Heart left ventricle (tissue), 16 donors: Measurements from ENCODE around the gene NOL3. TPM values are rescaled to one million over a fixed set of nuclear protein-coding genes. Genes with fewer than 3 reads are reported as not detected.

Experiments
- ATAC-seq, 4 donors: fragments of 200-7000 bp; cut with Tn5 transposase; one replicate each; pipeline ENCODE4 v1.9.1; 2020 to 2022; ENCODE audit warnings: moderate library complexity in 4 of 4, mild to moderate bottlenecking in 3 of 4, moderate number of reproducible peaks in 1 of 4
- DNase-seq, 5 donors: peaks; one replicate each; pipeline ENCODE4 v3.0.0-alpha.2; 2020
- H3K27ac ChIP-seq, 12 donors: fragments of 200-600 bp; sonication (generic) in 4 of 12; one replicate each; pipeline versions ENCODE4 v1.5.0 to v1.8.0; 2016 to 2022; ENCODE audit warnings: mild to moderate bottlenecking in 2 of 12
- H3K27me3 ChIP-seq, 9 donors: fragments of 200-600 bp; sonication (generic) in 2 of 9; one replicate each; pipeline versions ENCODE4 v1.5.1 to v1.8.0; 2016 to 2022; ENCODE audit warnings: mild to moderate bottlenecking in 3 of 9
- H3K36me3 ChIP-seq, 9 donors: fragments of 200-600 bp; sonication (generic) in 2 of 9; one replicate each; pipeline versions ENCODE4 v1.5.0 to v1.8.0; 2018 to 2022; ENCODE audit warnings: mild to moderate bottlenecking in 2 of 9
- H3K4me1 ChIP-seq, 12 donors: fragments of 200-600 bp; sonication (generic) in 4 of 12; one replicate each; pipeline versions ENCODE4 v1.5.0 to v1.8.0; 2016 to 2022; ENCODE audit warnings: mild to moderate bottlenecking in 3 of 12
- H3K4me3 ChIP-seq, 12 donors: fragments of 200-600 bp; sonication (generic) in 4 of 12; one replicate each; pipeline versions ENCODE4 v1.5.0 to v1.8.0; 2017 to 2022; ENCODE audit warnings: mild to moderate bottlenecking in 9 of 12, moderate library complexity in 4 of 12
- H3K9me3 ChIP-seq, 12 donors: fragments of 200-600 bp; sonication (generic) in 4 of 12; one replicate each; pipeline versions ENCODE4 v1.5.0 to v1.8.0; 2016 to 2022; ENCODE audit warnings: mild to moderate bottlenecking in 1 of 12
- POLR2A ChIP-seq, 2 donors: fragments of 450-650 bp; IDR thresholded peaks; one replicate each; pipeline ENCODE4 v1.6.1; 2017; ENCODE audit warnings: antibody characterized with exemption in 2 of 2, mild to moderate bottlenecking in 2 of 2, moderate library complexity in 2 of 2
- WGBS, 4 donors: extraction: QIAGEN DNeasy Blood & Tissue Kit in 2 of 4; methylation state at CpG; one replicate each; pipeline versions ENCODE4 v1.1.5 to v1.1.7; 2013 to 2018; 5-methylcytosine and 5-hydroxymethylcytosine counted together
- intact Hi-C, 10 donors: fragments of 100-400 bp; cut with DNase I; formaldehyde crosslinking; loops; one replicate each; pipeline versions ENCODE4 v1.11.1 to v1.14.2; 2022
- polyA plus RNA-seq, 2 donors: library from polyadenylated mRNA; stranded (reverse); fragments of 200-250 nt; gene quantifications; one replicate each; pipeline ENCODE4 v1.2.3, GENCODE V29; 2013
- total RNA-seq, 9 donors: library from RNA; depleted of rRNA in 2 of 9; stranded (reverse); fragments of >200 nt in 2 of 9; fragmentation: NEBNext Ultra II Directional in 3 of 9; extraction: Animal tissue kit (Norgen Biotek cat#: 25700) in 3 of 9; gene quantifications; one replicate each; pipeline versions ENCODE4 v1.1.0 to v1.2.4, GENCODE V29; 2016 to 2023
- TF ChIP-seq, protein P1 (sequence below), 12 donors: fragments of 200-600 bp; sonication (generic) in 4 of 12; IDR thresholded peaks; one replicate each; pipeline versions ENCODE4 v1.5.0 to v1.8.0; 2018 to 2022; ENCODE audit warnings: antibody characterized with exemption in 12 of 12, mild to moderate bottlenecking in 5 of 12
- donor health status: ischemic (EF 13 %, LVEDD 7.1; RV severe dilation, severe dysfunction).
- donor health status: healthy with polysubstance abuse.
- donor health status: DM: no; HTN: yes; CAD: no.
- donor health status: DM: no; HTN: no; CAD: no.
- donor health status: ischemic (EF 25% LVEDD 6.9; RV normal size, moderate dysfunction).
- donor health status: ischemic (EF 25% LVEDD 5.7; RV mildly dilated, moderate dysfunction).
- donor health status: healthy.
- donor health status: DM: yes; HTN: yes; CAD: no.
- donor health status: ischemic (EF 35%, LVEDD 5.7; RV mildly dilated, moderate dysfunction).
- donor health status: nonischemic (EF 11% LVEDD 7.7; RV severe dilation, severe dysfunction).
- donor health status: DM: yes; HTN: yes; CAD: no.
- donor health status: PGD.
- donor health status: ischemic (EF 29% LVEDD 5.4; RV normal size, mild dysfunction).
- donor health status: nonischemic (EF 23%, LVEDD 6.1; RV moderate dilation, normal function).

NOL3 gene
- total and polyA plus RNA-seq, 11 donors, result 64.9 to 121 (median 85.5) TPM

DNA sequence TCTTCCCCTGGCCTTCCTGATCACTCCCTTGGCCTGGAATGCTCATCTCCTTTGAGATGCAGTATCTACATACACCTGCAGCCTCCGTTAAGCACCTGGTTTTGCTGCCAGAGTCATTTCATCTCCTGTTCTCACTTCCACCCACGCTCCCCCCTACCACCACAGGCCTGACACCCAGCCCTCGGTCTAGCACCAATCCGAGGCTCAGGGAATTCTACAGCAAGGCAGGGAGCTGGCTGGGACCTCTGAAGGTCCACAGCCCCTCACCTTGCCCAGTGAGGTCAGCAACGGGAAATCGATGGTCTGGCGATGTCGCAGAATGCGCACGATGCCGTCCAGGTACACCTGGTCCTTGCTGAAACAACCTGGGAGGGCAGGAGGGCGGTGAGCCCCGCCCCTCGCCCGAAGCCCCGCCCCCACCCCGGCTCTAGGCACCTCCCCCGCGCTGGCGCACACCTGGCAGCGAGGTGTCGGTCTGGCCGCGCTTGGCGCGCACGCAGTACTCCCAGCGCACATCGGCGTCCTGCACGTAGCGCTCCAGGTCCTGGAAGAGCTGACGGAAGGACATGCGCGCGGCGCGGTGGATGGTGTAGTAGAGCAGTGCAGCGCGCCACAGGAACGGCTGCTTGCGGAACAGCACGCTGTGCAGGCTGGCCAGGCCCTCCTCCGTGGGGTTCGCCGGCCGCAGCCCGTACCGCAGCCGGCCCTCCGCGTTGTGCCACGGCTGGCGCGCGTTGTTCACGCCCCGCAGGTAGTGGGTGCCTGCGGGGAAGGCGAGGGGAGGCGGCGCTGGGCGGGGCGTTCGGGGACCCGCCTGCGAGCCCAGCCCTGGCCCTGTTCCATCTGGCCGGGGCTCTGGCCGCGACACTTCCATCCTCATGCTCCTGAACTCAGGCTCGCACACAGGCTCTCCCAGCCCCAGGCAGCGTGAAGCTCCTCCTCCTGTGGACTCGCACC, 7.7 kb downstream of the NOL3 start:
- WGBS, 4 donors, result 6 to 30% (median 17%) methylated on average over 16 to 73 of the region's 73 CpGs
- Histone ChIP-seq H3K27ac (peak overlapping the region in 8 of 12 donors; percentile 6 to 77 (median 41)), H3K4me1 (peaks cover 5 to 61% (median 36%) of the 10 kb centered on the region in 12 donors), H3K9me3 (no peaks in the 10 kb centered on the region), H3K4me3 (peak overlapping the region; percentile 10 to 63 (median 50)), H3K36me3 (peaks cover 0 to 13% (median 0%) of the 10 kb centered on the region in 9 donors), H3K27me3 (peaks cover 0 to 4% (median 0%) of the 10 kb centered on the region in 9 donors)
- ATAC-seq (peak in 3 of 4 donors; percentile 23 to 42 (median 38)), DNase-seq (peak in 2 of 5 donors; percentile 70 to 71)
- intact Hi-C loops, result loop anchor here in 1 of 10 donors (10.0 kb wide), 1 partner anchor 63 kb away; no protein-coding TSS in a partner anchor
- TF ChIP-seq, protein P1, sequence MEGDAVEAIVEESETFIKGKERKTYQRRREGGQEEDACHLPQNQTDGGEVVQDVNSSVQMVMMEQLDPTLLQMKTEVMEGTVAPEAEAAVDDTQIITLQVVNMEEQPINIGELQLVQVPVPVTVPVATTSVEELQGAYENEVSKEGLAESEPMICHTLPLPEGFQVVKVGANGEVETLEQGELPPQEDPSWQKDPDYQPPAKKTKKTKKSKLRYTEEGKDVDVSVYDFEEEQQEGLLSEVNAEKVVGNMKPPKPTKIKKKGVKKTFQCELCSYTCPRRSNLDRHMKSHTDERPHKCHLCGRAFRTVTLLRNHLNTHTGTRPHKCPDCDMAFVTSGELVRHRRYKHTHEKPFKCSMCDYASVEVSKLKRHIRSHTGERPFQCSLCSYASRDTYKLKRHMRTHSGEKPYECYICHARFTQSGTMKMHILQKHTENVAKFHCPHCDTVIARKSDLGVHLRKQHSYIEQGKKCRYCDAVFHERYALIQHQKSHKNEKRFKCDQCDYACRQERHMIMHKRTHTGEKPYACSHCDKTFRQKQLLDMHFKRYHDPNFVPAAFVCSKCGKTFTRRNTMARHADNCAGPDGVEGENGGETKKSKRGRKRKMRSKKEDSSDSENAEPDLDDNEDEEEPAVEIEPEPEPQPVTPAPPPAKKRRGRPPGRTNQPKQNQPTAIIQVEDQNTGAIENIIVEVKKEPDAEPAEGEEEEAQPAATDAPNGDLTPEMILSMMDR (IDR thresholded peaks at IDR 0.05), result no peak
- TF ChIP-seq POLR2A (IDR thresholded peaks at IDR 0.05), result no peak

DNA sequence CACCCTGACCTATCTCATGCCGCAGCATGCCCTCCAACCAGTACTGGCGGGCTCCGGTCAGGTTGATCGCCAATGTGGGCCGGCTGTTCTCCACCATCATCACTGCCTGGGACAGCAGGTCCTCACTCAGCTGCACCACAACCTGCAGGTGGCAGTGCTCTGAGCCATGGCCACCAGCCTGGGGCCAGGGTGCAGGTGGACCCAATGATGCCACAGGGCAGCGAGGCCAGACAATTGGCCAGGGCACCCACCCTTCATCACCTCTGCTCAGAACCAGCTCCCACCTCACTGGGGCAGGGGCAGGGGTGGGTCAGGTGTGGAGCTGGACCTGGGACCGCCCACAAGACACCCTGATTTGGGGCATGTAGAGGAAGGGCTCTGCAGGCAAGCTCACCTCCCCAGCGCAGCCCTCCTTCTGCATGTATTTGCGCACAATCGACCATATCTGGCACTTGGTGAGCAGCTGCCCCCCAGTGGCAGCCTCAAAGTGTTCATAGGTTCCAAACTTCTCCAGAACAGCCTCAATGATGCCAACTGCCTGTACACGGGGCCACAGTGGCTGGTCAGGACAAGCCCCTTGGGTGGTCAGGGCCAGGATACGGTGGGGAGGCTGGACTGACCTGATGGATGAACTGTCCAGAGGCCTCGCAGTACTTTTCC, 9.2 kb downstream of the NOL3 start:
- whole genome bisulfite sequencing, 4 donors, result 86 to 97% (median 93%) methylated on average over 6 to 13 of the region's 13 CpGs

DNA sequence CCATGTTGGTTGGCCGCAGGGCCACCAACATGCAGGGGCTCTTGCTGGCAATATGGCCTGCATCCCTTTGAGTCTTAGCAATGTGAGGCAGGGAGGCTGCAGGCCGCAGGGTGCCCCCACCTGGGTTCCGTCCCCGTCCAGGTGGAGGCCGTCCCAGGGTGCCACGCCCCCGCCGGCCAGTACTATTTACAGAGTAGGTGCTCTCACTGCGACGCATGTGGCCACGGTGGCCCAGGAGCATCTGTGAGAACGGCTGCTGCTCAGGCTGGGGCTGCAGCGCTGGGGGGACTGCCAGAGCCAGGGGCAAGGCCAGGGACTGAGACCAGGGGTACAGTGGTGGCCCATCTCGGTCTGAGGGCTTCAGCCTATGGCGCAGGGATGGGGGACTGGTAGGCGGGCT, 9.8 kb downstream of the NOL3 start:
- WGBS, 4 donors, result 93 to 97% (median 95%) methylated on average over 9 to 16 of the region's 16 CpGs
- Histone ChIP-seq H3K27me3 (no peaks in the 10 kb centered on the region), H3K4me3 (no peak overlapping the region), H3K4me1 (peaks cover 0 to 54% (median 30%) of the 10 kb centered on the region in 12 donors), H3K36me3 (peaks cover 0 to 9% (median 0%) of the 10 kb centered on the region in 9 donors), H3K9me3 (no peaks in the 10 kb centered on the region), H3K27ac (no peak overlapping the region)
- ATAC-seq (no peak), DNase-seq (no peak)
- intact Hi-C loops, result loop anchor here in 3 of 10 donors (10.0 kb wide), 1 partner anchor 205 kb away; no protein-coding TSS in a partner anchor
- TF ChIP-seq, protein P1 (IDR thresholded peaks at IDR 0.05), result no peak
- TF ChIP-seq POLR2A (IDR thresholded peaks at IDR 0.05), result no peak

More for the DNA sequence above, 9.2 kb downstream of the NOL3 start:
- Histone ChIP-seq H3K4me1 (peaks cover 5 to 54% (median 30%) of the 10 kb centered on the region in 12 donors), H3K4me3 (no peak overlapping the region), H3K9me3 (no peaks in the 10 kb centered on the region), H3K36me3 (peaks cover 0 to 13% (median 0%) of the 10 kb centered on the region in 9 donors), H3K27ac (no peak overlapping the region), H3K27me3 (peaks cover 0 to 2% (median 0%) of the 10 kb centered on the region in 9 donors)
- intact Hi-C loops, result loop anchor here in 3 of 10 donors (10.0 kb wide), 2 partner anchors 65 to 205 kb away; no protein-coding TSS in a partner anchor
- TF ChIP-seq, protein P1 (IDR thresholded peaks at IDR 0.05), result no peak
- TF ChIP-seq POLR2A (IDR thresholded peaks at IDR 0.05), result no peak
- ATAC-seq, result no peak
- no peak for DNase-seq
